Measurements from ENCODE around the gene CABP1. TPM values are rescaled to one million over a fixed set of nuclear protein-coding genes. Genes with fewer than 3 reads are reported as not detected.
A peak's percentile ranks its signal among the peaks of the same experiment; 100 is the strongest.

Gene CABP1
- total and polyA plus RNA-seq, 4 donors, result 0.05 to 0.12 (median 0.08) TPM; not detected in 1

DNA sequence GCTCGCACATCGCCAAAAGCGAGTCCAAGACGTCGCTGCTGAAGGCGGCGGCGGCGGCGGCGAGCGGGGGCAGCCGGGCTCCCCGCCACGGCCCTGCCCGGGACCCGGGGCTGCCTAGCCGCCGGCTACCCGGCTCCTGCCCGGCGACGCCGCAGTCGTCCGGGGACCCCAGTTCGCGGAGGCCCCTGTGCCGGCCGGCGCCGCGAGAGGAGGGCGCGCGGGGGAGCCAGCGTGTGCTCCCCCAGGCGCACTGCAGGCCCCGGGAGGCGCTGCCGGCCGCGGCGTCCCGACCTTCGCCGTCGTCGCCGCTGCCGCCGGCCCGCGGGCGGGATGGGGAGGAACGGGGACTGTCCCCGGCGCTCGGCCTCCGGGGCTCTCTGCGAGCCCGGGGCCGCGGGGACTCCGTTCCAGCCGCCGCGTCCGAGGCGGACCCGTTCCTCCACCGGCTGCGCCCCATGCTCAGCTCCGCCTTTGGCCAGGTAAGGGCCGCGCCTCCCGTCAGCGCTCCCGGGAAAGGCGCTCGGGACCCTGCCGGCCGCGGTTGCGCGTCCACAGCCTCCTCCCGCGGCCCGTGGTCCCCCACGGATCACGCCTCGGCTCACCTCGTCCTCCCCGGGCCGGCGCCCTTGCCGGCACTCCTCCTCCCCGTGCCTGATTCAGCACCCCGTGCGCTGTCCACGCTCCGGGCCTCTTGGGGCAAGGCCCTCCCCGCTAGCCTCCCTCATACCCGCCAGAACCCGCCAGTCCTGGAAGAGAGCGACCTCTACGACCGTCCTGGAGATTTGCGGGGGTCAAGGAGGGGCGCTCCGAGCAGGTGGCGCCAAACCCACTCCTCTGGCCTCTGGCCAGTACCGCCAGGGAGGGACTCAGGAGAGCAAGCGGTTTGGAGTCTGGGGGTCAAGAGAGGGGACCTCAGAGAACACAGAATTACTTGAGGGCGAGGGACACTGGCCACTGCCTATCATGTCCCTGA is 721 bp downstream of the CABP1 start:
- DNase-seq (ENCODE audit: low spot score), result peak; percentile 44
- H3K9ac ChIP-seq (ENCODE audit: low read depth in 1 of 2, low read length in 2 of 2), result no peak overlapping the region
- H3K4me3 ChIP-seq (ENCODE audit: low read depth in 1 of 3, low read length in 3 of 3), result peak overlapping the region in 1 of 3 donors; percentile 70
- no peaks in the 10 kb centered on the region for H3K9me3 ChIP-seq (ENCODE audit: control insufficient read depth in 4 of 4, low read length in 3 of 4)
- TF ChIP-seq, protein P1, sequence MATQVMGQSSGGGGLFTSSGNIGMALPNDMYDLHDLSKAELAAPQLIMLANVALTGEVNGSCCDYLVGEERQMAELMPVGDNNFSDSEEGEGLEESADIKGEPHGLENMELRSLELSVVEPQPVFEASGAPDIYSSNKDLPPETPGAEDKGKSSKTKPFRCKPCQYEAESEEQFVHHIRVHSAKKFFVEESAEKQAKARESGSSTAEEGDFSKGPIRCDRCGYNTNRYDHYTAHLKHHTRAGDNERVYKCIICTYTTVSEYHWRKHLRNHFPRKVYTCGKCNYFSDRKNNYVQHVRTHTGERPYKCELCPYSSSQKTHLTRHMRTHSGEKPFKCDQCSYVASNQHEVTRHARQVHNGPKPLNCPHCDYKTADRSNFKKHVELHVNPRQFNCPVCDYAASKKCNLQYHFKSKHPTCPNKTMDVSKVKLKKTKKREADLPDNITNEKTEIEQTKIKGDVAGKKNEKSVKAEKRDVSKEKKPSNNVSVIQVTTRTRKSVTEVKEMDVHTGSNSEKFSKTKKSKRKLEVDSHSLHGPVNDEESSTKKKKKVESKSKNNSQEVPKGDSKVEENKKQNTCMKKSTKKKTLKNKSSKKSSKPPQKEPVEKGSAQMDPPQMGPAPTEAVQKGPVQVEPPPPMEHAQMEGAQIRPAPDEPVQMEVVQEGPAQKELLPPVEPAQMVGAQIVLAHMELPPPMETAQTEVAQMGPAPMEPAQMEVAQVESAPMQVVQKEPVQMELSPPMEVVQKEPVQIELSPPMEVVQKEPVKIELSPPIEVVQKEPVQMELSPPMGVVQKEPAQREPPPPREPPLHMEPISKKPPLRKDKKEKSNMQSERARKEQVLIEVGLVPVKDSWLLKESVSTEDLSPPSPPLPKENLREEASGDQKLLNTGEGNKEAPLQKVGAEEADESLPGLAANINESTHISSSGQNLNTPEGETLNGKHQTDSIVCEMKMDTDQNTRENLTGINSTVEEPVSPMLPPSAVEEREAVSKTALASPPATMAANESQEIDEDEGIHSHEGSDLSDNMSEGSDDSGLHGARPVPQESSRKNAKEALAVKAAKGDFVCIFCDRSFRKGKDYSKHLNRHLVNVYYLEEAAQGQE (IDR thresholded peaks at IDR 0.05), result peak; percentile 99
- no peak for TF ChIP-seq RAD21 (IDR thresholded peaks at IDR 0.05)
- H3K36me3 ChIP-seq (ENCODE audit: control insufficient read depth in 4 of 4, insufficient read depth in 3 of 4, low read depth in 1 of 4, low read length in 3 of 4), result no peaks in the 10 kb centered on the region
- 1% methylated on average over 115 of the region's 115 CpGs for WGBS
- H3K4me1 ChIP-seq (ENCODE audit: control insufficient read depth in 4 of 4, insufficient read depth in 4 of 4, low read length in 3 of 4), result peaks cover 4 to 16% (median 10%) of the 10 kb centered on the region in 4 donors
- peaks cover 0 to 16% (median 8%) of the 10 kb centered on the region in 4 donors for H3K27me3 ChIP-seq (ENCODE audit: control insufficient read depth in 4 of 4, insufficient read depth in 4 of 4, low read length in 3 of 4)
- no peak overlapping the region for H3K27ac ChIP-seq (ENCODE audit: low read depth in 1 of 2, low read length in 2 of 2)

DNA sequence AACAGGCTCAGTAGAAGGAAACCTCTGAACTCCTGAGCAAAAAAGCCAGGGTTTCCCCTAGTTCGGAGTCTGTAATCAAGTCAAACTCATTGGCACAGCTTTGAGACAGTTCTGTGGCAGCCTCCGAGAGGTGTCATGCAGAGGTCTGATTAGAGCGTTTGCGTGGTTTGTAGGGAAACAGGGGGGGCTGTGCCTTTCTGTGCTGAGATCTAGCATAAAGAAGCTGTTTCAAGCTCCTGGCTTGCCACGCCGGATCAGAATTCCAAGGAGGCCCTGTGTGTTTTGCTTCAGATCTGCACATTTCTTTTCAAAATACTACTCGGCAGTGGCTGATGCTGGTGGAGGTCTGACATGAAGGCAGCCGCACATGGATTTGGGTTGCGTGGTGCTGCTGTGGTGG is 1.7 kb downstream of the CABP1 start:
- H3K27me3 ChIP-seq (ENCODE audit: control insufficient read depth in 4 of 4, insufficient read depth in 4 of 4, low read length in 3 of 4), result peaks cover 0 to 16% (median 8%) of the 10 kb centered on the region in 4 donors
- no peak for DNase-seq (ENCODE audit: low spot score)
- H3K9ac ChIP-seq (ENCODE audit: low read depth in 1 of 2, low read length in 2 of 2), result no peak overlapping the region
- H3K9me3 ChIP-seq (ENCODE audit: control insufficient read depth in 4 of 4, low read length in 3 of 4), result no peaks in the 10 kb centered on the region
- no peak for TF ChIP-seq GABPA (IDR thresholded peaks at IDR 0.05 in 1 of 2, conservative IDR thresholded peaks at IDR 0.05 in 1 of 2)
- TF ChIP-seq EGR1 (IDR thresholded peaks at IDR 0.05; ENCODE audit: low read depth in 2 of 2), result no peak
- TF ChIP-seq, protein P2, sequence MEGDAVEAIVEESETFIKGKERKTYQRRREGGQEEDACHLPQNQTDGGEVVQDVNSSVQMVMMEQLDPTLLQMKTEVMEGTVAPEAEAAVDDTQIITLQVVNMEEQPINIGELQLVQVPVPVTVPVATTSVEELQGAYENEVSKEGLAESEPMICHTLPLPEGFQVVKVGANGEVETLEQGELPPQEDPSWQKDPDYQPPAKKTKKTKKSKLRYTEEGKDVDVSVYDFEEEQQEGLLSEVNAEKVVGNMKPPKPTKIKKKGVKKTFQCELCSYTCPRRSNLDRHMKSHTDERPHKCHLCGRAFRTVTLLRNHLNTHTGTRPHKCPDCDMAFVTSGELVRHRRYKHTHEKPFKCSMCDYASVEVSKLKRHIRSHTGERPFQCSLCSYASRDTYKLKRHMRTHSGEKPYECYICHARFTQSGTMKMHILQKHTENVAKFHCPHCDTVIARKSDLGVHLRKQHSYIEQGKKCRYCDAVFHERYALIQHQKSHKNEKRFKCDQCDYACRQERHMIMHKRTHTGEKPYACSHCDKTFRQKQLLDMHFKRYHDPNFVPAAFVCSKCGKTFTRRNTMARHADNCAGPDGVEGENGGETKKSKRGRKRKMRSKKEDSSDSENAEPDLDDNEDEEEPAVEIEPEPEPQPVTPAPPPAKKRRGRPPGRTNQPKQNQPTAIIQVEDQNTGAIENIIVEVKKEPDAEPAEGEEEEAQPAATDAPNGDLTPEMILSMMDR (IDR thresholded peaks at IDR 0.05; ENCODE audit: low read depth, low read length, missing input control), result no peak
- no peak for TF ChIP-seq RXRA (IDR thresholded peaks at IDR 0.05)
- no peak for TF ChIP-seq HNF4G (IDR thresholded peaks at IDR 0.05)
- TF ChIP-seq, protein P3, sequence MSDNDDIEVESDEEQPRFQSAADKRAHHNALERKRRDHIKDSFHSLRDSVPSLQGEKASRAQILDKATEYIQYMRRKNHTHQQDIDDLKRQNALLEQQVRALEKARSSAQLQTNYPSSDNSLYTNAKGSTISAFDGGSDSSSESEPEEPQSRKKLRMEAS (IDR thresholded peaks at IDR 0.05), result no peak
- TF ChIP-seq, protein P4, sequence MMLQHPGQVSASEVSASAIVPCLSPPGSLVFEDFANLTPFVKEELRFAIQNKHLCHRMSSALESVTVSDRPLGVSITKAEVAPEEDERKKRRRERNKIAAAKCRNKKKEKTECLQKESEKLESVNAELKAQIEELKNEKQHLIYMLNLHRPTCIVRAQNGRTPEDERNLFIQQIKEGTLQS (IDR thresholded peaks at IDR 0.05), result no peak
- TF ChIP-seq, protein P1 (IDR thresholded peaks at IDR 0.05), result no peak
- TF ChIP-seq, protein P5, sequence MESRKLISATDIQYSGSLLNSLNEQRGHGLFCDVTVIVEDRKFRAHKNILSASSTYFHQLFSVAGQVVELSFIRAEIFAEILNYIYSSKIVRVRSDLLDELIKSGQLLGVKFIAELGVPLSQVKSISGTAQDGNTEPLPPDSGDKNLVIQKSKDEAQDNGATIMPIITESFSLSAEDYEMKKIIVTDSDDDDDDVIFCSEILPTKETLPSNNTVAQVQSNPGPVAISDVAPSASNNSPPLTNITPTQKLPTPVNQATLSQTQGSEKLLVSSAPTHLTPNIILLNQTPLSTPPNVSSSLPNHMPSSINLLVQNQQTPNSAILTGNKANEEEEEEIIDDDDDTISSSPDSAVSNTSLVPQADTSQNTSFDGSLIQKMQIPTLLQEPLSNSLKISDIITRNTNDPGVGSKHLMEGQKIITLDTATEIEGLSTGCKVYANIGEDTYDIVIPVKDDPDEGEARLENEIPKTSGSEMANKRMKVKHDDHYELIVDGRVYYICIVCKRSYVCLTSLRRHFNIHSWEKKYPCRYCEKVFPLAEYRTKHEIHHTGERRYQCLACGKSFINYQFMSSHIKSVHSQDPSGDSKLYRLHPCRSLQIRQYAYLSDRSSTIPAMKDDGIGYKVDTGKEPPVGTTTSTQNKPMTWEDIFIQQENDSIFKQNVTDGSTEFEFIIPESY (IDR thresholded peaks at IDR 0.05), result no peak
- TF ChIP-seq YY1 (IDR thresholded peaks at IDR 0.05), result no peak
- TF ChIP-seq SP1 (IDR thresholded peaks at IDR 0.05), result no peak
- no peak for TF ChIP-seq JUND (IDR thresholded peaks at IDR 0.05)
- TF ChIP-seq RAD21 (IDR thresholded peaks at IDR 0.05), result no peak
- no peak for TF ChIP-seq FOXA2 (IDR thresholded peaks at IDR 0.05)
- no peak for TF ChIP-seq HNF4A (conservative IDR thresholded peaks at IDR 0.05)
- no peak for TF ChIP-seq NR2F2 (IDR thresholded peaks at IDR 0.05)
- no peak for TF ChIP-seq TAF1 (conservative IDR thresholded peaks at IDR 0.05)
- no peak for TF ChIP-seq FOXA1 (IDR thresholded peaks at IDR 0.05)
- WGBS, result 84% methylated on average over 9 of the region's 9 CpGs
- peaks cover 4 to 16% (median 10%) of the 10 kb centered on the region in 4 donors for H3K4me1 ChIP-seq (ENCODE audit: control insufficient read depth in 4 of 4, insufficient read depth in 4 of 4, low read length in 3 of 4)
- H3K27ac ChIP-seq (ENCODE audit: low read depth in 1 of 2, low read length in 2 of 2), result no peak overlapping the region
- H3K4me3 ChIP-seq (ENCODE audit: low read depth in 1 of 3, low read length in 3 of 3), result no peak overlapping the region
- no peaks in the 10 kb centered on the region for H3K36me3 ChIP-seq (ENCODE audit: control insufficient read depth in 4 of 4, insufficient read depth in 3 of 4, low read depth in 1 of 4, low read length in 3 of 4)
